HepG2 (cell line): ENCODE data around the gene EIF1. TPM values are rescaled to one million over a fixed set of nuclear protein-coding genes. Genes with fewer than 3 reads are reported as not detected.

Experiments used
- ATAC-seq: fragments of 200-7000 bp; cut with Tn5 transposase; 3 replicates; pipeline ENCODE4 v1.9.1; 2020; ENCODE audit warnings: mild to moderate bottlenecking, moderate library complexity
- BruUV-seq: library from RNA; stranded (reverse); fragments of 400-500 nt; replicated peaks from 2 replicates; lab custom pipeline; 2021; lab: Mats Ljungman, UMichigan
- CTCF ChIA-PET: fragments of 300-600 bp; formaldehyde crosslinking; extraction: SDS; loops from one replicate; lab custom pipeline; 2021; ENCODE audit warnings: low total read pairs, inconsistent platforms, low intra/inter-chr PET ratio; lab: Yijun Ruan, JAX
- POLR2A ChIA-PET: fragments of 350-600 bp; sonication (Branson Sonifier 250); formaldehyde crosslinking; loops from one replicate; lab custom pipeline; 2020; ENCODE audit warnings: antibody characterized with exemption, inconsistent platforms; lab: Yijun Ruan, JAX
- DNase-seq: peaks from one replicate; pipeline ENCODE4 v3.0.0-alpha.2; 2015; ENCODE audit warnings: low spot score
- FAIRE-seq: peaks from 3 replicates; lab custom pipeline; 2011; peaks lifted over from hg19 to GRCh38; lab: Jason Lieb, UNC
- H2AFZ ChIP-seq: one replicate; pipeline ENCODE4 v1.6.1; 2011; ENCODE audit warnings: low read length, inconsistent platforms
- H3K27ac ChIP-seq: fragments of 300-600 bp; 3 replicates; pipeline ENCODE4 v1.8.0; 2011; ENCODE audit warnings: mixed run types, mild to moderate bottlenecking, mixed read lengths, low read length, inconsistent platforms; ENCODE audit not compliant: insufficient read depth; ENCODE audit errors: extremely low read length
- H3K27me3 ChIP-seq, 2 experiments: fragments of 200-600 bp in 1 of 2; 2 replicates in 1 of 2; 3 replicates in 1 of 2; pipeline versions ENCODE4 v1.6.0 to v1.8.0; 2011; ENCODE audit warnings: low read length in 2 of 2, mild to moderate bottlenecking in 2 of 2, moderate library complexity in 2 of 2, inconsistent platforms in 1 of 2; ENCODE audit not compliant: insufficient read depth in 2 of 2, control insufficient read depth in 1 of 2
- H3K36me3 ChIP-seq, 2 experiments: fragments of 200-600 bp in 1 of 2; replicated peaks in 1 of 2; 2 replicates in 1 of 2; 3 replicates in 1 of 2; pipeline versions ENCODE4 v1.5.1 to v1.8.0; 2011; ENCODE audit warnings: low read length in 2 of 2, inconsistent platforms in 1 of 2; ENCODE audit not compliant: insufficient read depth in 2 of 2, control insufficient read depth in 1 of 2
- H3K4me1 ChIP-seq: 2 replicates; pipeline ENCODE4 v1.5.1; 2012; ENCODE audit warnings: low read length, inconsistent platforms; ENCODE audit not compliant: insufficient read depth
- H3K4me2 ChIP-seq: 2 replicates; pipeline ENCODE4 v1.6.0; 2011; ENCODE audit warnings: low read depth, low read length, inconsistent platforms
- H3K4me3 ChIP-seq, 3 experiments: fragments of 200-600 bp in 1 of 3; sonication (generic), shearing (Covaris generic) in 1 of 3; replicated peaks in 1 of 3; 2 replicates each; pipeline ENCODE4 v1.5.1; 2011 to 2016; ENCODE audit warnings: low read length in 3 of 3, inconsistent platforms in 2 of 3, low read depth in 2 of 3, mild to moderate bottlenecking in 2 of 3, control low read depth in 1 of 3, mixed read lengths in 1 of 3; ENCODE audit not compliant: insufficient read depth in 1 of 3
- H3K79me2 ChIP-seq: one replicate; pipeline ENCODE4 v1.6.1; 2011; ENCODE audit warnings: low read length, inconsistent platforms; ENCODE audit not compliant: insufficient read depth
- H3K9ac ChIP-seq: 2 replicates; pipeline ENCODE4 v1.6.0; 2011; ENCODE audit warnings: mild to moderate bottlenecking, low read depth, low read length, inconsistent platforms; ENCODE audit not compliant: insufficient read depth
- H3K9me3 ChIP-seq: 2 replicates; pipeline ENCODE4 v1.5.1; 2012; ENCODE audit warnings: mild to moderate bottlenecking, low read length
- H4K20me1 ChIP-seq: 2 replicates; pipeline ENCODE4 v1.6.0; 2011; ENCODE audit warnings: inconsistent platforms, mild to moderate bottlenecking, low read length, moderate library complexity; ENCODE audit not compliant: insufficient read depth
- AHR ChIP-seq: IDR thresholded peaks from 2 replicates; pipeline ENCODE4 v1.6.1; 2018; ENCODE audit warnings: missing genetic modification reagents, missing compliant biosample characterization
- BHLHE40 ChIP-seq: IDR thresholded peaks from 2 replicates; pipeline ENCODE4 v1.6.1; 2011; ENCODE audit warnings: low read length, improper control_type of control experiment
- CBX1 ChIP-seq: IDR thresholded peaks from one replicate; pipeline ENCODE4 v1.6.1; 2016; ENCODE audit warnings: antibody characterized with exemption, low read depth
- RCOR2 ChIP-seq: IDR thresholded peaks from 2 replicates; pipeline ENCODE4 v1.6.1; 2016; ENCODE audit warnings: missing biosample characterization, missing genetic modification reagents
- RELA ChIP-seq: sonication (generic); formaldehyde crosslinking; IDR thresholded peaks from 2 replicates; pipeline ENCODE4 v1.4.0; 2020; ENCODE audit warnings: missing genetic modification reagents
- RFX5 ChIP-seq: IDR thresholded peaks from 2 replicates; pipeline ENCODE4 v1.6.1; 2011; ENCODE audit warnings: low read depth, low read length, improper control_type of control experiment
- RXRA ChIP-seq: sonication (generic); formaldehyde crosslinking; IDR thresholded peaks from 2 replicates; pipeline ENCODE4 v1.5.1; 2020; ENCODE audit warnings: missing genetic modification reagents
- SIN3A ChIP-seq: IDR thresholded peaks from 2 replicates; pipeline ENCODE4 v1.6.1; 2011; ENCODE audit warnings: low read depth, mild to moderate bottlenecking, control low read depth, low read length, borderline replicate concordance
- SP5 ChIP-seq: IDR thresholded peaks from 2 replicates; pipeline ENCODE4 v1.6.1; 2016; ENCODE audit warnings: low read depth, borderline replicate concordance
- ZNF567 ChIP-seq: sonication (generic); formaldehyde crosslinking; IDR thresholded peaks from 2 replicates; pipeline ENCODE4 v1.8.1; 2023; ENCODE audit warnings: mild to moderate bottlenecking, missing genetic modification reagents, borderline replicate concordance
- ZNF572 ChIP-seq: sonication (generic); formaldehyde crosslinking; IDR thresholded peaks from 2 replicates; pipeline ENCODE4 v1.5.1; 2020; ENCODE audit warnings: mild to moderate bottlenecking, missing genetic modification reagents
- ZNF703 ChIP-seq: sonication (generic); formaldehyde crosslinking; IDR thresholded peaks from 2 replicates; pipeline ENCODE4 v1.5.1; 2020; ENCODE audit warnings: missing genetic modification reagents, mild to moderate bottlenecking, moderate library complexity, borderline replicate concordance
- ZNF768 ChIP-seq: sonication (generic); formaldehyde crosslinking; IDR thresholded peaks from 2 replicates; pipeline ENCODE4 v1.4.0; 2020; ENCODE audit warnings: missing genetic modification reagents
- WGBS: methylation state at CpG from one replicate; pipeline ENCODE4 v1.1.6; 2017; ENCODE audit warnings: low lambda C conversion rate; 5-methylcytosine and 5-hydroxymethylcytosine counted together
- in situ Hi-C: cut with HindIII; loops from 2 replicates; pipeline ENCODE4 v1.10.0; 2017; ENCODE audit warnings: low pct_unique_long_range_greater_than_20kb; ENCODE audit not compliant: extremely low pct_ligation_motif_present
- intact Hi-C: fragments of 100-400 bp; cut with micrococcal nuclease; formaldehyde crosslinking; loops from one replicate; pipeline ENCODE4 v1.10.0; 2022; ENCODE audit not compliant: unreplicated experiment
- polyA plus RNA-seq, 8 experiments: library from polyadenylated mRNA; depleted of rRNA in 3 of 8; stranded (reverse) in 7 of 8; unstranded in 1 of 8; fragments of >200 nt; fragmentation: Illumina TruSeq in 4 of 8; extraction: Trizol in 4 of 8; gene quantifications; 2 replicates each; pipeline versions ENCODE4 v1.2.1 to v1.2.3, GENCODE V29; 2011 to 2016; ENCODE audit warnings: low read depth in 4 of 8, missing spikeins in 1 of 8, mixed read lengths in 1 of 8; ENCODE audit not compliant: insufficient read depth in 1 of 8
- total RNA-seq, 5 experiments: library from RNA; depleted of rRNA; stranded (reverse); fragments of >200 nt; fragmentation: Illumina TruSeq; extraction: Trizol; gene quantifications; 2 replicates each; pipeline ENCODE4 v1.2.3, GENCODE V29; 2016; ENCODE audit warnings: low read depth in 1 of 5
- TF ChIP-seq, protein P1 (sequence below): sonication (generic); formaldehyde crosslinking; IDR thresholded peaks from 2 replicates; pipeline ENCODE4 v1.8.1; 2022; ENCODE audit warnings: mild to moderate bottlenecking, missing genetic modification reagents
- TF ChIP-seq, protein P2 (sequence below): sonication (generic); formaldehyde crosslinking; IDR thresholded peaks from 2 replicates; pipeline ENCODE4 v1.4.0; 2020; ENCODE audit warnings: missing genetic modification reagents
- TF ChIP-seq, protein P3 (sequence below): sonication (generic); formaldehyde crosslinking; IDR thresholded peaks from 2 replicates; pipeline ENCODE4 v1.9.0; 2022; ENCODE audit warnings: missing genetic modification reagents, mild to moderate bottlenecking, borderline replicate concordance
- TF ChIP-seq, protein P4 (sequence below): sonication (generic); formaldehyde crosslinking; IDR thresholded peaks from 2 replicates; pipeline ENCODE4 v1.4.0; 2020; ENCODE audit warnings: mild to moderate bottlenecking, missing genetic modification reagents

Gene EIF1
- total and polyA plus RNA-seq, 2 of the 13 experiments (the other 11 are each of a cell fraction or from before 2014, with no cell fraction given) = 147 to 517 TPM

DNA sequence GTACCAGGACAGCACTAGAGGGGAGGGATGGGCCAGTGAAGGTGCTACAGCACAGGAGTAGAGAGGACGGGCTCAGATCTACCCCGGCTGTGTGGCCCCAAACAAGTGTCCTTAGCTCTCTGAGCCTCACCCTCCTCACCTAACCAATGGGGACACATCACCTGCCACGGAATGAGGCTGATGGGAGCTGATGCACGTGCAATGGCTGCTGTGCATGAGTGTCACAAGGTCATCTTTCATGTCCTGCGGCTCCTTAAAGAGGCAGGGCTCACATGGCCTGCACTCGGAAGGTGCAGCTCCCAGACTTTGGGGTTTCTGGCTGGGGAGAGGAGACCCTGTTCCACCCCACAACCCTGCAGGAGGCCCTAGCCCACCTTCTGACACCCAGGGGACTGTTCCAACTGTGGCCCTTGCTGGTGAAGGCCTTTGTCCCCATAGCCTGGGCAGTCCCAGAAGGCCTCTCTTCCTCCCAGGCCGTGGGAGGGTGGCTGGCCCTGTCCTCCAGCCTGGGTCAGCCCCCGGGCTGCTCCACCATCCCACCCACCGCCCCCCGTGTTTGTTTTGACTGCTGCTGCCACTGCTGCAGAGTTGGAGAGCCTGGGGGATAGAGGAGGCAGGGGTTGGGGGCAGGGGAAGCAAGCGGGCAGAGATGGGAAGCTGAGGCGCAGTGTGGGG, 35.3 kb downstream of the EIF1 start:
- Histone ChIP-seq H3K27me3 (peaks cover 10 to 65% of the 10 kb centered on the region in 2 experiments; a peak in 4 of 5 replicates), H3K36me3 (no peaks in the 10 kb centered on the region), H3K9ac (no peak overlapping the region), H3K9me3 (no peaks in the 10 kb centered on the region), H4K20me1 (no peaks in the 10 kb centered on the region), H3K4me2 (no peak overlapping the region), H3K27ac (no peak overlapping the region), H3K4me3 (no peak overlapping the region), H3K4me1 (no peaks in the 10 kb centered on the region), H2AFZ (no peak overlapping the region), H3K79me2 (no peaks in the 10 kb centered on the region)
- DNase-seq (no peak), ATAC-seq (peak; percentile 19; the same call in 2 of the 3 replicates), FAIRE-seq (no peak)
- in situ Hi-C loops (no loop called here), intact Hi-C loops (no loop called here)
- BruUV-seq = no TSS peak
- 23% methylated on average over 11 of the region's 12 CpGs for WGBS
- ChIA-PET POLR2A (interaction anchor here (1.2 to 1.8 kb wide), 2 partner anchors 10 to 34 kb away, joined by 3 to 8 read pairs; partner anchors contain the start of gene HAP1), CTCF (no interaction called here)
- TF ChIP-seq RELA (CRISPR knock-in tag) = no peak
- TF ChIP-seq, protein P1, sequence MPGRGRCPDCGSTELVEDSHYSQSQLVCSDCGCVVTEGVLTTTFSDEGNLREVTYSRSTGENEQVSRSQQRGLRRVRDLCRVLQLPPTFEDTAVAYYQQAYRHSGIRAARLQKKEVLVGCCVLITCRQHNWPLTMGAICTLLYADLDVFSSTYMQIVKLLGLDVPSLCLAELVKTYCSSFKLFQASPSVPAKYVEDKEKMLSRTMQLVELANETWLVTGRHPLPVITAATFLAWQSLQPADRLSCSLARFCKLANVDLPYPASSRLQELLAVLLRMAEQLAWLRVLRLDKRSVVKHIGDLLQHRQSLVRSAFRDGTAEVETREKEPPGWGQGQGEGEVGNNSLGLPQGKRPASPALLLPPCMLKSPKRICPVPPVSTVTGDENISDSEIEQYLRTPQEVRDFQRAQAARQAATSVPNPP (CRISPR knock-in tag) = no peak
- TF ChIP-seq, protein P2, sequence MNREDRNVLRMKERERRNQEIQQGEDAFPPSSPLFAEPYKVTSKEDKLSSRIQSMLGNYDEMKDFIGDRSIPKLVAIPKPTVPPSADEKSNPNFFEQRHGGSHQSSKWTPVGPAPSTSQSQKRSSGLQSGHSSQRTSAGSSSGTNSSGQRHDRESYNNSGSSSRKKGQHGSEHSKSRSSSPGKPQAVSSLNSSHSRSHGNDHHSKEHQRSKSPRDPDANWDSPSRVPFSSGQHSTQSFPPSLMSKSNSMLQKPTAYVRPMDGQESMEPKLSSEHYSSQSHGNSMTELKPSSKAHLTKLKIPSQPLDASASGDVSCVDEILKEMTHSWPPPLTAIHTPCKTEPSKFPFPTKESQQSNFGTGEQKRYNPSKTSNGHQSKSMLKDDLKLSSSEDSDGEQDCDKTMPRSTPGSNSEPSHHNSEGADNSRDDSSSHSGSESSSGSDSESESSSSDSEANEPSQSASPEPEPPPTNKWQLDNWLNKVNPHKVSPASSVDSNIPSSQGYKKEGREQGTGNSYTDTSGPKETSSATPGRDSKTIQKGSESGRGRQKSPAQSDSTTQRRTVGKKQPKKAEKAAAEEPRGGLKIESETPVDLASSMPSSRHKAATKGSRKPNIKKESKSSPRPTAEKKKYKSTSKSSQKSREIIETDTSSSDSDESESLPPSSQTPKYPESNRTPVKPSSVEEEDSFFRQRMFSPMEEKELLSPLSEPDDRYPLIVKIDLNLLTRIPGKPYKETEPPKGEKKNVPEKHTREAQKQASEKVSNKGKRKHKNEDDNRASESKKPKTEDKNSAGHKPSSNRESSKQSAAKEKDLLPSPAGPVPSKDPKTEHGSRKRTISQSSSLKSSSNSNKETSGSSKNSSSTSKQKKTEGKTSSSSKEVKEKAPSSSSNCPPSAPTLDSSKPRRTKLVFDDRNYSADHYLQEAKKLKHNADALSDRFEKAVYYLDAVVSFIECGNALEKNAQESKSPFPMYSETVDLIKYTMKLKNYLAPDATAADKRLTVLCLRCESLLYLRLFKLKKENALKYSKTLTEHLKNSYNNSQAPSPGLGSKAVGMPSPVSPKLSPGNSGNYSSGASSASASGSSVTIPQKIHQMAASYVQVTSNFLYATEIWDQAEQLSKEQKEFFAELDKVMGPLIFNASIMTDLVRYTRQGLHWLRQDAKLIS (CRISPR knock-in tag) = no peak
- no peak for TF ChIP-seq CBX1
- peak; percentile 24; the same call in 1 of the 2 replicates for TF ChIP-seq RXRA
- no peak for TF ChIP-seq SIN3A
- no peak for TF ChIP-seq RCOR2 (CRISPR knock-in tag)
- TF ChIP-seq AHR (CRISPR knock-in tag) = no peak
- TF ChIP-seq RFX5 = no peak
- TF ChIP-seq ZNF572 = no peak
- TF ChIP-seq, protein P3, sequence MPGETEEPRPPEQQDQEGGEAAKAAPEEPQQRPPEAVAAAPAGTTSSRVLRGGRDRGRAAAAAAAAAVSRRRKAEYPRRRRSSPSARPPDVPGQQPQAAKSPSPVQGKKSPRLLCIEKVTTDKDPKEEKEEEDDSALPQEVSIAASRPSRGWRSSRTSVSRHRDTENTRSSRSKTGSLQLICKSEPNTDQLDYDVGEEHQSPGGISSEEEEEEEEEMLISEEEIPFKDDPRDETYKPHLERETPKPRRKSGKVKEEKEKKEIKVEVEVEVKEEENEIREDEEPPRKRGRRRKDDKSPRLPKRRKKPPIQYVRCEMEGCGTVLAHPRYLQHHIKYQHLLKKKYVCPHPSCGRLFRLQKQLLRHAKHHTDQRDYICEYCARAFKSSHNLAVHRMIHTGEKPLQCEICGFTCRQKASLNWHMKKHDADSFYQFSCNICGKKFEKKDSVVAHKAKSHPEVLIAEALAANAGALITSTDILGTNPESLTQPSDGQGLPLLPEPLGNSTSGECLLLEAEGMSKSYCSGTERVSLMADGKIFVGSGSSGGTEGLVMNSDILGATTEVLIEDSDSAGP (CRISPR knock-in tag) = 0 out of 2 replicates have a peak, but pooled peaks have one; percentile 44
- TF ChIP-seq ZNF703 (CRISPR knock-in tag) = no peak
- TF ChIP-seq ZNF768 (CRISPR knock-in tag) = peak; percentile 84
- TF ChIP-seq BHLHE40 = peak; percentile 73
- no peak for TF ChIP-seq ZNF567 (CRISPR knock-in tag)
- TF ChIP-seq, protein P4, sequence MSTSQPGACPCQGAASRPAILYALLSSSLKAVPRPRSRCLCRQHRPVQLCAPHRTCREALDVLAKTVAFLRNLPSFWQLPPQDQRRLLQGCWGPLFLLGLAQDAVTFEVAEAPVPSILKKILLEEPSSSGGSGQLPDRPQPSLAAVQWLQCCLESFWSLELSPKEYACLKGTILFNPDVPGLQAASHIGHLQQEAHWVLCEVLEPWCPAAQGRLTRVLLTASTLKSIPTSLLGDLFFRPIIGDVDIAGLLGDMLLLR = no peak
- TF ChIP-seq SP5 = no peak
